Stimulated activated CD8-positive, alpha-beta memory T cell treated with anti-CD3 and anti-CD28 coated beads, Interleukin-2, amount 100 ng/mL, for 48 hours (primary cell): ENCODE measurements around the gene MCEE.
A peak's percentile ranks its signal among the peaks of the same experiment; 100 is the strongest.
"Not testable (repeated sequence)": the region's sequence is repeated elsewhere in the genome, so short reads cannot be mapped to it uniquely, and the experiment has no call there.

ENCODE experiments used
- DNase-seq, 2 donors: peaks; one replicate each; pipeline ENCODE4 v3.0.0-alpha.2; 2020; ENCODE audit warnings: low read depth in 2 of 2

The MCEE gene

GRCh38 chr2:71130152-71130904 lies at the start of gene MCEE, which contains the start of gene MPHOSPH10:
MCEE (minus strand) TSS chr2:71130229; CDS start chr2:71130219, 10 bp downstream.
MPHOSPH10 (plus strand) TSS chr2:71130634; CDS start chr2:71130666, 32 bp downstream.
- DNase-seq, result peak; percentile 83 to 85

GRCh38 chr2:71178836-71179235 lies 48.8 kb upstream of the MCEE start:
- not testable (repeated sequence) for DNase-seq

GRCh38 chr2:71174207-71174606 lies 44.2 kb upstream of the MCEE start:
- no peak for DNase-seq

GRCh38 chr2:71173096-71173495 lies 43.1 kb upstream of the MCEE start:
- DNase-seq, result no peak

GRCh38 chr2:71166812-71167211 lies 36.8 kb upstream of the MCEE start:
- DNase-seq, result no peak

- peak; percentile 34 to 56 for DNase-seq
Observed at GRCh38 chr2:71157124-71157793, 27.2 kb upstream of the MCEE start.

GRCh38 chr2:71156573-71156972 lies 26.5 kb upstream of the MCEE start:
- DNase-seq, result no peak

- DNase-seq, result no peak
Observed at GRCh38 chr2:71155846-71156245, 25.8 kb upstream of the MCEE start.

GRCh38 chr2:71154798-71155197 lies 24.8 kb upstream of the MCEE start:
- peak; percentile 7 to 8 for DNase-seq

- DNase-seq, result no peak
Observed at GRCh38 chr2:71154279-71154678, 24.2 kb upstream of the MCEE start.

- DNase-seq, result no peak
Observed at GRCh38 chr2:71153585-71154224, 23.7 kb upstream of the MCEE start.

GRCh38 chr2:71151620-71152019 lies 21.6 kb upstream of the MCEE start:
- no peak for DNase-seq

- DNase-seq, result no peak
Observed at GRCh38 chr2:71150082-71150816, 20.2 kb upstream of the MCEE start.

- no peak for DNase-seq
Observed at GRCh38 chr2:71148506-71149063, 18.6 kb upstream of the MCEE start.

GRCh38 chr2:71143782-71144181 lies 13.8 kb upstream of the MCEE start:
- no peak for DNase-seq

- DNase-seq, result no peak
Observed at GRCh38 chr2:71136174-71136573, 6.1 kb upstream of the MCEE start.

GRCh38 chr2:71133603-71134002 lies 3.6 kb upstream of the MCEE start:
- DNase-seq, result no peak

GRCh38 chr2:71131387-71132166 lies 1.5 kb upstream of the MCEE start:
- not testable (repeated sequence) for DNase-seq

GRCh38 chr2:71130905-71131244 lies 846 bp upstream of the MCEE start:
- DNase-seq, result no peak

- no peak for DNase-seq
Observed at GRCh38 chr2:71129902-71130151, 202 bp downstream of the MCEE start.
